Tibial artery (tissue), 4 donors: ENCODE data around the gene HERC3.

Experiments used
- DNase-seq, 2 donors: peaks; one replicate each; pipeline ENCODE4 v3.0.0-alpha.2; 2019
- H3K27ac ChIP-seq, 2 donors: fragments of 200-600 bp; sonication (generic) in 1 of 2; 1 replicate in 1 of 2; 2 replicates in 1 of 2; pipeline ENCODE4 v1.5.1; 2018 to 2019; ENCODE audit warnings: mild to moderate bottlenecking in 1 of 2
- H3K27me3 ChIP-seq, 2 donors: fragments of 200-600 bp; sonication (generic) in 1 of 2; one replicate each; pipeline versions ENCODE4 v1.5.1 to v1.6.0; 2016 to 2019
- H3K36me3 ChIP-seq, 3 donors: fragments of 200-600 bp; sonication (generic) in 2 of 3; one replicate each; pipeline ENCODE4 v1.5.1; 2016 to 2019; ENCODE audit warnings: mild to moderate bottlenecking in 2 of 3
- H3K4me1 ChIP-seq, 4 donors: fragments of 200-600 bp; sonication (generic) in 2 of 4; 1 replicate in 3 of 4; 2 replicates in 1 of 4; pipeline ENCODE4 v1.5.1; 2016 to 2019
- H3K4me3 ChIP-seq, 2 donors: fragments of 200-600 bp; sonication (generic) in 1 of 2; 1 replicate in 1 of 2; 2 replicates in 1 of 2; pipeline ENCODE4 v1.5.1; 2018 to 2019; ENCODE audit warnings: mild to moderate bottlenecking in 2 of 2
- H3K9me3 ChIP-seq, 3 donors: fragments of 200-600 bp; sonication (generic) in 1 of 3; one replicate each; pipeline ENCODE4 v1.5.1; 2016 to 2019
- CTCF ChIP-seq, 2 experiments: fragments of 200-600 bp in 1 of 2; fragments of 450-650 bp in 1 of 2; IDR thresholded peaks; one replicate each; pipeline ENCODE4 v1.5.1; 2017 to 2019; ENCODE audit warnings: antibody characterized with exemption in 2 of 2, mild to moderate bottlenecking in 1 of 2, moderate library complexity in 1 of 2
- intact Hi-C: fragments of 100-400 bp; cut with DNase I; formaldehyde crosslinking; loops from one replicate; pipeline ENCODE4 v1.15.0; 2023; ENCODE audit warnings: low total_unique reads

HERC3 gene

GRCh38 chr4:88730811-88731210 is 138.5 kb downstream of the HERC3 start:
- H3K27me3 ChIP-seq, result no peaks in the 10 kb centered on the region
- no peak for DNase-seq
- no peak overlapping the region for H3K27ac ChIP-seq
- H3K36me3 ChIP-seq, result peaks cover 44 to 60% (median 49%) of the 10 kb centered on the region in 3 donors
- intact Hi-C loops, result no loop called here
- no peak for TF ChIP-seq CTCF (IDR thresholded peaks at IDR 0.05)
- no peaks in the 10 kb centered on the region for H3K9me3 ChIP-seq
- H3K4me1 ChIP-seq, result peaks cover 0 to 32% (median 18%) of the 10 kb centered on the region in 4 donors
- no peak overlapping the region for H3K4me3 ChIP-seq

GRCh38 chr4:88731381-88731780 is 139.1 kb downstream of the HERC3 start:
- DNase-seq, result no peak
- no peaks in the 10 kb centered on the region for H3K9me3 ChIP-seq
- H3K27me3 ChIP-seq, result no peaks in the 10 kb centered on the region
- H3K4me3 ChIP-seq, result no peak overlapping the region
- intact Hi-C loops, result no loop called here
- H3K36me3 ChIP-seq, result peaks cover 44 to 60% (median 45%) of the 10 kb centered on the region in 3 donors
- TF ChIP-seq CTCF (IDR thresholded peaks at IDR 0.05), result no peak
- no peak overlapping the region for H3K27ac ChIP-seq
- peaks cover 0 to 38% (median 23%) of the 10 kb centered on the region in 4 donors for H3K4me1 ChIP-seq

- H3K9me3 ChIP-seq, result no peaks in the 10 kb centered on the region
- intact Hi-C loops, result no loop called here
- TF ChIP-seq CTCF (IDR thresholded peaks at IDR 0.05), result no peak
- peaks cover 33 to 46% (median 45%) of the 10 kb centered on the region in 3 donors for H3K36me3 ChIP-seq
- H3K27ac ChIP-seq, result no peak overlapping the region
- no peaks in the 10 kb centered on the region for H3K27me3 ChIP-seq
- peaks cover 0 to 48% (median 31%) of the 10 kb centered on the region in 4 donors for H3K4me1 ChIP-seq
- no peak for DNase-seq
- no peak overlapping the region for H3K4me3 ChIP-seq
These were observed 140.6 kb downstream of the HERC3 start for GRCh38 chr4:88732714-88733368.

GRCh38 chr4:88734403-88734949 is 142.2 kb downstream of the HERC3 start:
- intact Hi-C loops, result no loop called here
- no peak for TF ChIP-seq CTCF (IDR thresholded peaks at IDR 0.05)
- Histone ChIP-seq H3K27ac (peak overlapping the region; percentile 53 to 55), H3K9me3 (no peaks in the 10 kb centered on the region), H3K4me3 (no peak overlapping the region), H3K27me3 (no peaks in the 10 kb centered on the region), H3K4me1 (peaks cover 0 to 48% (median 33%) of the 10 kb centered on the region in 4 donors), H3K36me3 (peaks cover 22 to 46% (median 43%) of the 10 kb centered on the region in 3 donors)
- no peak for DNase-seq

GRCh38 chr4:88735564-88735963 is 143.3 kb downstream of the HERC3 start:
- intact Hi-C loops, result no loop called here

More at GRCh38 chr4:88735564-88735963, 143.3 kb downstream of the HERC3 start:
- Histone ChIP-seq H3K9me3 (no peaks in the 10 kb centered on the region), H3K4me3 (no peak overlapping the region), H3K27me3 (no peaks in the 10 kb centered on the region), H3K27ac (peak overlapping the region; percentile 53 to 55), H3K36me3 (peaks cover 11 to 41% (median 36%) of the 10 kb centered on the region in 3 donors), H3K4me1 (peaks cover 0 to 57% (median 37%) of the 10 kb centered on the region in 4 donors)
- no peak for TF ChIP-seq CTCF (IDR thresholded peaks at IDR 0.05)
- no peak for DNase-seq
